ENCODE results near the gene FRMPD1. TPM values are rescaled to one million over a fixed set of nuclear protein-coding genes. Genes with fewer than 3 reads are reported as not detected.

FRMPD1 gene
- total and polyA plus RNA-seq, 4 donors = 0.06 to 0.25 (median 0.06) TPM; not detected in 1

DNA sequence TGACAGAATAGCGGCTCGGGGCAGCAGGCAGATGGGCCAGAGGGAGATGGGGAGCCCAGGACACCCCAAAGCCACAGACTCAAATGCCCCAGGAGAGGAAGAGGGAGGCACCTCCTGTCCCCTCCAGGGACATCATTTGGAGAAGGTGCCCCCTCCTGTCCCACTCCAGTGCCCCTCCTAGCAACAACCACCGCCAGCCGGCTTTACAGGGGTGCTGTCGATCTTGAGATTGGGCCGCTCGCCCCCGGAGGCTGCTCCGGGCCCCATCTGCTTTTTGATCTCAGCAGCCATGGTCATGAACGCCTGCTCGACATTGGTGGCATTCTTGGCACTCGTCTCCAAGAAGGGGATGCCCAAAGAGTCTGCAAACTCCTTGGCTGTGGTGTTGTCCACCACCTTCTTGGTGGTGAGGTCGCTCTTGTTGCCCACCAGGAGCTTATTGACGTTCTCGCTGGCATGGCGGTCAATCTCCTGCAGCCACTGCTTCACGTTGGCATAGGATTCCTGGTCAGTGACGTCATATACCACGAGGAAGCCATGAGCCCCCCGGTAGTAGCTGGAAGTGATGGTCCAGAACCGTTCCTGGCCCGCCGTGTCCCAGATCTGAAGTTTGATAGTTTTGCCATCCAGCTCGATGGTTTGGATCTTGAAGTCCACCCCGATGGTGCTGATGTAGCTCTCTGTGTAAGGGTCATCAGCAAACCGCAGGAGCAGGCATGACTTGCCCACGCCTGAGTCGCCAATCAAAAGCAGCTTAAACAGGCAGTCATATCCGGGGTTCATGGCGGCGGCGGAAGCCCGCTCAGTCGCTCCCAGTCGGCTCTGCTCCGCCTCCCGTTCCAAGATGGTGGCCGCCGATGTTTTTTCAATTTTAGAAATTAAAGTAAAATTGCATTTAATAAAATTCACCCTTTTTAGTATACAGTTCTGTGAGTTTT, 14.0 kb upstream of the FRMPD1 start:
- DNase-seq = no peak
- Histone ChIP-seq H3K9ac (ENCODE audit: insufficient read depth in 1 of 2, low read length in 2 of 2) (no peak overlapping the region), H3K27me3 (ENCODE audit: control insufficient read depth in 3 of 3, insufficient read depth in 3 of 3, low read length in 2 of 3) (peaks cover 0 to 3% (median 0%) of the 10 kb centered on the region in 3 donors), H3K4me3 (no peak overlapping the region), H3K9me3 (ENCODE audit: control insufficient read depth in 4 of 4, insufficient read depth in 3 of 4, low read length in 3 of 4) (peaks cover 0 to 3% (median 0%) of the 10 kb centered on the region in 4 donors), H3K4me1 (ENCODE audit: control insufficient read depth in 5 of 5, insufficient read depth in 5 of 5, low read length in 5 of 5) (no peaks in the 10 kb centered on the region), H3K36me3 (ENCODE audit: control insufficient read depth in 4 of 4, insufficient read depth in 4 of 4, low read length in 4 of 4) (no peaks in the 10 kb centered on the region), H3K27ac (ENCODE audit: low read depth in 1 of 2, low read length in 1 of 2) (no peak overlapping the region)
- WGBS, 2 donors = 93 to 97% methylated on average over 39 of the region's 39 CpGs
- TF ChIP-seq, protein P1, sequence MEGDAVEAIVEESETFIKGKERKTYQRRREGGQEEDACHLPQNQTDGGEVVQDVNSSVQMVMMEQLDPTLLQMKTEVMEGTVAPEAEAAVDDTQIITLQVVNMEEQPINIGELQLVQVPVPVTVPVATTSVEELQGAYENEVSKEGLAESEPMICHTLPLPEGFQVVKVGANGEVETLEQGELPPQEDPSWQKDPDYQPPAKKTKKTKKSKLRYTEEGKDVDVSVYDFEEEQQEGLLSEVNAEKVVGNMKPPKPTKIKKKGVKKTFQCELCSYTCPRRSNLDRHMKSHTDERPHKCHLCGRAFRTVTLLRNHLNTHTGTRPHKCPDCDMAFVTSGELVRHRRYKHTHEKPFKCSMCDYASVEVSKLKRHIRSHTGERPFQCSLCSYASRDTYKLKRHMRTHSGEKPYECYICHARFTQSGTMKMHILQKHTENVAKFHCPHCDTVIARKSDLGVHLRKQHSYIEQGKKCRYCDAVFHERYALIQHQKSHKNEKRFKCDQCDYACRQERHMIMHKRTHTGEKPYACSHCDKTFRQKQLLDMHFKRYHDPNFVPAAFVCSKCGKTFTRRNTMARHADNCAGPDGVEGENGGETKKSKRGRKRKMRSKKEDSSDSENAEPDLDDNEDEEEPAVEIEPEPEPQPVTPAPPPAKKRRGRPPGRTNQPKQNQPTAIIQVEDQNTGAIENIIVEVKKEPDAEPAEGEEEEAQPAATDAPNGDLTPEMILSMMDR (IDR thresholded peaks at IDR 0.05; ENCODE audit: control extremely low read depth, extremely low read depth) = no peak
- no peak for ATAC-seq (ENCODE audit: insufficient read depth, low FRiP score)

DNA sequence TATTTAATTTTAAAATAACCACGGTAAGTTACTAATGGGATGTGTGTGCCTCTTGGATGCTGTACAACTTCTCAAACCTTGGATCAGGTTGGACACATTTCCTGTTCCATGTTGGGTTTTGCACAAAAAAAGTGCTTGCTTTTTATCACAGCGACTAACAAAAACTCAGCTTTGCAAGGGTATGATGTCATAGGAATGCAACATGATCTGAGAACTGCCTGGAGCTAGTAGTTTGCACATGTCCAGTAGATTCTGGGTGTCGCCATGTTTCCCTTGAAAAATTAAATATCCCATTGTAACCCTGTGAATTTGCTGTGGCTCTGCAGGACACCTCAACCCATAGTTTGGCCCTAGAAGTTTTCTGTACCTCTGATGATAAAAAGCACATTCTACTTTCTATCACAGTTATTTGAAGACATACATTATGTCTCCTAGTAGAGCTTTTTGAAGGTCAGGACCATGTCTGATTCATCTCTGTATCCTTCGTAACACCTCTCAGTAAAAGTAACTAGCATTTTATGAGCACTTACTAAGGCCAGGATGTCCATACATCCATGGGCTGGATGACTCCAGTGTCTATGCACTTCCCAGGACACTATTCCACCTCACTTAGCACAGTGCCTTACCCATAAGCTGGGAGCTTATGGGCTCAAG, 11.5 kb upstream of the FRMPD1 start:
- no peaks in the 10 kb centered on the region for H3K36me3 ChIP-seq (ENCODE audit: control insufficient read depth in 4 of 4, insufficient read depth in 4 of 4, low read length in 4 of 4)

DNA sequence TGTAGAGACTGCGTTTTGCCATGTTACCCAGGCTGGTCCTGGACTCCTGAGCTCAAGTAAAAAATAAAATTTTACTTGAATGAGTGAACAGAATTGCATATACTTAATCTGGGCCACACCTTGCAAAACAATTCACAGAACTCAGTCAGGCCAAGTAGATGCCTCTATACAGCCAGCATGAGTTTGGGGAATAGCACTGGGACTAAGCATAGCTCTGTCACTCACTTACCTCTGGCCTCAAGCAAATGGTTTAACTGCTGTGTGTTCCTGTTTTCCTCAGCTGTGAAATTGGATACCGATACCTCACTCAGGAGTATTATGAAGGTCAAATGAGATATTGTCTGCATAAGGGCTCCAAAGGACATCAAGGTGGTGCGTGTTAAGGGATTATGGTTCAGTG, 10.9 kb upstream of the FRMPD1 start:
- no peak for DNase-seq
- H3K4me3 ChIP-seq = no peak overlapping the region
- H3K27me3 ChIP-seq (ENCODE audit: control insufficient read depth in 3 of 3, insufficient read depth in 3 of 3, low read length in 2 of 3) = peaks cover 5 to 10% (median 6%) of the 10 kb centered on the region in 3 donors
- WGBS, 2 donors = 82 to 86% methylated on average over 3 of the region's 3 CpGs
- H3K9ac ChIP-seq (ENCODE audit: insufficient read depth in 1 of 2, low read length in 2 of 2) = no peak overlapping the region
- TF ChIP-seq, protein P1 (IDR thresholded peaks at IDR 0.05; ENCODE audit: control extremely low read depth, extremely low read depth) = no peak
- H3K36me3 ChIP-seq (ENCODE audit: control insufficient read depth in 4 of 4, insufficient read depth in 4 of 4, low read length in 4 of 4) = no peaks in the 10 kb centered on the region
- no peaks in the 10 kb centered on the region for H3K4me1 ChIP-seq (ENCODE audit: control insufficient read depth in 5 of 5, insufficient read depth in 5 of 5, low read length in 5 of 5)
- no peak for ATAC-seq (ENCODE audit: insufficient read depth, low FRiP score)
- H3K9me3 ChIP-seq (ENCODE audit: control insufficient read depth in 4 of 4, insufficient read depth in 3 of 4, low read length in 3 of 4) = peaks cover 0 to 3% (median 0%) of the 10 kb centered on the region in 4 donors
- H3K27ac ChIP-seq (ENCODE audit: low read depth in 1 of 2, low read length in 1 of 2) = no peak overlapping the region

More for the DNA sequence above, 11.5 kb upstream of the FRMPD1 start:
- Histone ChIP-seq H3K27me3 (ENCODE audit: control insufficient read depth in 3 of 3, insufficient read depth in 3 of 3, low read length in 2 of 3) (peaks cover 5 to 9% (median 6%) of the 10 kb centered on the region in 3 donors), H3K9ac (ENCODE audit: insufficient read depth in 1 of 2, low read length in 2 of 2) (no peak overlapping the region), H3K27ac (ENCODE audit: low read depth in 1 of 2, low read length in 1 of 2) (no peak overlapping the region), H3K4me3 (no peak overlapping the region), H3K9me3 (ENCODE audit: control insufficient read depth in 4 of 4, insufficient read depth in 3 of 4, low read length in 3 of 4) (peaks cover 0 to 3% (median 0%) of the 10 kb centered on the region in 4 donors), H3K4me1 (ENCODE audit: control insufficient read depth in 5 of 5, insufficient read depth in 5 of 5, low read length in 5 of 5) (no peaks in the 10 kb centered on the region)
- TF ChIP-seq, protein P1 (IDR thresholded peaks at IDR 0.05; ENCODE audit: control extremely low read depth, extremely low read depth) = no peak
- no peak for ATAC-seq (ENCODE audit: insufficient read depth, low FRiP score)
- WGBS, 2 donors = 91 to 95% methylated on average over 4 of the region's 4 CpGs
- DNase-seq = no peak
